Gastrocnemius medialis (tissue), 4 donors: Measurements from ENCODE around the gene ACTR3. TPM values are rescaled to one million over a fixed set of nuclear protein-coding genes. Genes with fewer than 3 reads are reported as not detected.

ENCODE experiments used
- ATAC-seq, 2 donors: fragments of 150-250 bp; one replicate each; pipeline ENCODE4 v1.9.1; 2016
- DNase-seq, 2 donors: peaks; one replicate each; pipeline ENCODE4 v3.0.0-alpha.2; 2019
- H3K27ac ChIP-seq, 4 donors: fragments of 200-600 bp; sonication (generic); 1 replicate in 1 of 4; 2 replicates in 3 of 4; pipeline ENCODE4 v1.5.1; 2016 to 2018; ENCODE audit warnings: mild to moderate bottlenecking in 2 of 4, moderate library complexity in 1 of 4
- H3K27me3 ChIP-seq, 3 donors: fragments of 200-600 bp; sonication (generic) in 2 of 3; 1 replicate in 1 of 3; 2 replicates in 2 of 3; pipeline versions ENCODE4 v1.5.1 to v1.6.0; 2016 to 2019; ENCODE audit warnings: mild to moderate bottlenecking in 1 of 3, moderate library complexity in 1 of 3
- H3K36me3 ChIP-seq, 2 donors: fragments of 200-600 bp; sonication (generic) in 1 of 2; one replicate each; pipeline ENCODE4 v1.5.1; 2017 to 2018
- H3K4me1 ChIP-seq, 2 donors: fragments of 200-600 bp; sonication (generic) in 1 of 2; one replicate each; pipeline ENCODE4 v1.5.1; 2016 to 2017; ENCODE audit warnings: mild to moderate bottlenecking in 2 of 2
- H3K4me3 ChIP-seq, 4 donors: fragments of 200-600 bp; sonication (generic) in 3 of 4; 1 replicate in 1 of 4; 2 replicates in 3 of 4; pipeline ENCODE4 v1.5.1; 2016 to 2019; ENCODE audit warnings: mild to moderate bottlenecking in 2 of 4
- H3K9me3 ChIP-seq, 3 donors: fragments of 200-600 bp; sonication (generic) in 2 of 3; 1 replicate in 1 of 3; 2 replicates in 2 of 3; pipeline ENCODE4 v1.5.1; 2016 to 2019
- POLR2A ChIP-seq, 2 donors: fragments of 450-650 bp; IDR thresholded peaks; one replicate each; pipeline ENCODE4 v1.6.1; 2017; ENCODE audit warnings: antibody characterized with exemption in 2 of 2, mild to moderate bottlenecking in 2 of 2, moderate library complexity in 2 of 2
- in situ Hi-C, 4 donors: fragments of 200-750 bp; cut with MboI; loops; one replicate each; pipeline versions ENCODE4 v1.15.0 to v1.8.0; 2017; ENCODE audit warnings: low sequenced_read_pairs in 4 of 4
- intact Hi-C: fragments of 100-400 bp; cut with DNase I; formaldehyde crosslinking; loops from one replicate; pipeline ENCODE4 v1.15.1; 2023; ENCODE audit warnings: low total_unique reads
- total RNA-seq, 4 donors: library from RNA; depleted of rRNA; stranded (reverse); fragments of >200 nt; gene quantifications; one replicate each; pipeline versions ENCODE4 v1.1.0 to v1.2.3, GENCODE V29; 2016
- TF ChIP-seq, protein P1 (sequence below), 5 experiments: fragments of 450-650 bp in 3 of 5; fragments of 200-600 bp in 2 of 5; sonication (generic) in 2 of 5; IDR thresholded peaks in 4 of 5; conservative IDR thresholded peaks in 1 of 5; 1 replicate in 4 of 5; 2 replicates in 1 of 5; pipeline ENCODE4 v1.5.1; 2016 to 2019; ENCODE audit warnings: antibody characterized with exemption in 5 of 5, mild to moderate bottlenecking in 3 of 5, moderate library complexity in 3 of 5

The ACTR3 gene
- total RNA-seq, 4 donors from 2014 or later: 39.3 to 75.0 (median 56.6) TPM

DNA sequence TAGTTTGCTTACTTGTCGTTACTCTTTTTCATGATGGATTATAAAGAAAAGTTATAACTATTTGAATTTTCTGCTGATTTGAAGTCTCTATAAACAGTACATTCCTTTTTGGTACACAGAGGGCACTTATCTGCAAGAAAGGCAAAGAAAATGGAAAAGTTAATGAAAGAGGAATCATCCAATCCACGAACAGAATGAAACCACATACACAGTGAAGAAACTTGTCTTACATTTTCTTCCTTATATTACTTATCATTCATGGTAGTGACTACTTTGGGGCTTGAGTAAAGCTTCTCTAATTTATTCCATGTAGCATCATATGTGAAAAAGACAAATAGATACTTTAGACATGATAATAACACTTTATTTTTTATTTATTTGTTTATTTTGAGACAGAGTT is 14.8 kb upstream of the ACTR3 start:
- ATAC-seq: no peak

DNA sequence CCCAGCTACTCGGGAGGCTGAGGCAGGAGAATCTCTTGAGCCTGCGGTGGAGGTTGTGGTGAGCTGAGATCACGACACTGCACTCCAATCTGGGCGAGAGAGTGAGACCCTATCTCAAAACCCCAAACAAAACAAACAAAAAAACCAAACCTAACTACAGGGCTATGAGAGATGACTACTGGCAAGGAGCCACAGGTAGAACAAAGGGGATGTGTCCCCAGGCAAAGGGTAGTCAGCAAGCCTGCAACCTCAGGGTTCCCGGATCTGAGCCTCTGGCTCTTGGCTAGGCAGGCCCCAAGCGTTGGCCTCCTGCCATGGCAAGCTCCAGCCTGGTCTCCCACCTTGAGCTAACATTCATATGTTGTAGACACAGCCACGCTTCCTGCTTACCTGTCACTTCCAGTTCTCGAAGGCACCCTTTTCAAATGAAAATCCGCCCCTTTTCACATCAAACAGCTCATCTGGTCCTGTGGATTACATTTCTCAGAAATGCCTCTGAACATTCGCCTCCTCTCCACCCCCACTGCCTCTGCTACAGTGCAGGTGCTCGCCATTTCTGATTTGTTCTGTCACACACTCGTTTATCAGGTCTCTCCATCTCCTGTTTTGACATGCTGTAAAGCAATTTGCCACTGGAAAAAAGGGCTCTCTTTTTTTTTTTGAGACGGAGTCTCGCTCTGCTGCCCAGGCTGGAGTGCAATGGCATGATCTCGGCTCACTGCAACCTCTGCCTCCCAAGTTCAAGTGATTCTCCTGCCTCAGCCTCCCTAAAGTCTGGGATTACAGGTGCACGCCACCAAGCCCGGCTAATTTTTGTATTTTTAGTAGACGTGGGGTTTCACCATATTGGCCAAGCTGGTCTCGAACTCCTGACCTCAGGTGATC is 13.1 kb upstream of the ACTR3 start:
- intact Hi-C loops (no loop called here), in situ Hi-C loops (no loop called here)
- Histone ChIP-seq H3K4me3 (no peak overlapping the region), H3K27me3 (no peaks in the 10 kb centered on the region), H3K36me3 (no peaks in the 10 kb centered on the region), H3K4me1 (peaks cover 3 to 4% of the 10 kb centered on the region in 2 donors), H3K9me3 (no peaks in the 10 kb centered on the region), H3K27ac (no peak overlapping the region)
- no peak for ATAC-seq
- DNase-seq: no peak
- TF ChIP-seq, protein P1, sequence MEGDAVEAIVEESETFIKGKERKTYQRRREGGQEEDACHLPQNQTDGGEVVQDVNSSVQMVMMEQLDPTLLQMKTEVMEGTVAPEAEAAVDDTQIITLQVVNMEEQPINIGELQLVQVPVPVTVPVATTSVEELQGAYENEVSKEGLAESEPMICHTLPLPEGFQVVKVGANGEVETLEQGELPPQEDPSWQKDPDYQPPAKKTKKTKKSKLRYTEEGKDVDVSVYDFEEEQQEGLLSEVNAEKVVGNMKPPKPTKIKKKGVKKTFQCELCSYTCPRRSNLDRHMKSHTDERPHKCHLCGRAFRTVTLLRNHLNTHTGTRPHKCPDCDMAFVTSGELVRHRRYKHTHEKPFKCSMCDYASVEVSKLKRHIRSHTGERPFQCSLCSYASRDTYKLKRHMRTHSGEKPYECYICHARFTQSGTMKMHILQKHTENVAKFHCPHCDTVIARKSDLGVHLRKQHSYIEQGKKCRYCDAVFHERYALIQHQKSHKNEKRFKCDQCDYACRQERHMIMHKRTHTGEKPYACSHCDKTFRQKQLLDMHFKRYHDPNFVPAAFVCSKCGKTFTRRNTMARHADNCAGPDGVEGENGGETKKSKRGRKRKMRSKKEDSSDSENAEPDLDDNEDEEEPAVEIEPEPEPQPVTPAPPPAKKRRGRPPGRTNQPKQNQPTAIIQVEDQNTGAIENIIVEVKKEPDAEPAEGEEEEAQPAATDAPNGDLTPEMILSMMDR (IDR thresholded peaks at IDR 0.05 in 4 of 5, conservative IDR thresholded peaks at IDR 0.05 in 1 of 5): no peak

More for the DNA sequence above, 14.8 kb upstream of the ACTR3 start:
- intact Hi-C loops: no loop called here
- Histone ChIP-seq H3K4me1 (peaks cover 3 to 4% of the 10 kb centered on the region in 2 donors), H3K4me3 (no peak overlapping the region), H3K27me3 (no peaks in the 10 kb centered on the region), H3K36me3 (no peaks in the 10 kb centered on the region), H3K27ac (no peak overlapping the region), H3K9me3 (no peaks in the 10 kb centered on the region)
- in situ Hi-C loops: no loop called here
- no peak for DNase-seq
- TF ChIP-seq, protein P1 (IDR thresholded peaks at IDR 0.05 in 4 of 5, conservative IDR thresholded peaks at IDR 0.05 in 1 of 5): no peak
- no peak for TF ChIP-seq POLR2A (IDR thresholded peaks at IDR 0.05)

GRCh38 chr2:113877711-113878598 is 11.9 kb upstream of the ACTR3 start:
- intact Hi-C loops (no loop called here), in situ Hi-C loops (no loop called here)
- DNase-seq (no peak), ATAC-seq (no peak)
- Histone ChIP-seq H3K27me3 (no peaks in the 10 kb centered on the region), H3K9me3 (no peaks in the 10 kb centered on the region), H3K27ac (no peak overlapping the region), H3K36me3 (no peaks in the 10 kb centered on the region), H3K4me3 (no peak overlapping the region), H3K4me1 (peaks cover 3 to 4% of the 10 kb centered on the region in 2 donors)
- TF ChIP-seq, protein P1 (IDR thresholded peaks at IDR 0.05 in 4 of 5, conservative IDR thresholded peaks at IDR 0.05 in 1 of 5): no peak

DNA sequence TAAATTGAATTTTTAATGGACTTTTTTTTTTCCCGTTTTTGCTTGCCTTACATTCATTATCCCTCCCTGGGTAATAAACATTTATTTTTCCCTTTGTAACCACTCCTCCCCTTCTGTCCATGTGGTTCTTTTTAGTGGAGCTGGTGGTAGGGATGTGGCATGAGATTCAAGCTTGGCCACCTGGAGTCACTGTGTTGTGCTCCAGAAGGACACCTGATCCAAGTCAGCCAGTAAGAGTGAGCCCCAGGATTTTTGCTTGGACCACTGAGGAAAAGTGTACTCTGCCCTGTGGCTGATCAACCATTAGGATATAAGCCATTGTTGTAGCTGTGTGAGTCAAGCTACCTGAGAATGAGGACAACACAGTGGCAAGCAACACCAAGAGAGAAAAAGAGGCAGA is 11.1 kb upstream of the ACTR3 start:
- in situ Hi-C loops (no loop called here), intact Hi-C loops (no loop called here)
- DNase-seq (no peak), ATAC-seq (no peak)
- Histone ChIP-seq H3K27ac (no peak overlapping the region), H3K36me3 (no peaks in the 10 kb centered on the region), H3K27me3 (no peaks in the 10 kb centered on the region), H3K4me3 (no peak overlapping the region), H3K9me3 (no peaks in the 10 kb centered on the region), H3K4me1 (peaks cover 3 to 4% of the 10 kb centered on the region in 2 donors)
- TF ChIP-seq, protein P1 (IDR thresholded peaks at IDR 0.05 in 4 of 5, conservative IDR thresholded peaks at IDR 0.05 in 1 of 5): no peak
- TF ChIP-seq POLR2A (IDR thresholded peaks at IDR 0.05): no peak
